Heart left ventricle (tissue), 13 donors: ENCODE results near the gene RPL26.

Source experiments
- POLR2A ChIP-seq, 2 donors: fragments of 450-650 bp; IDR thresholded peaks; one replicate each; pipeline ENCODE4 v1.6.1; 2017; ENCODE audit warnings: antibody characterized with exemption in 2 of 2, mild to moderate bottlenecking in 2 of 2, moderate library complexity in 2 of 2
- TF ChIP-seq, protein P1 (sequence below), 12 donors: fragments of 200-600 bp; sonication (generic) in 4 of 12; IDR thresholded peaks; one replicate each; pipeline versions ENCODE4 v1.5.0 to v1.8.0; 2018 to 2022; ENCODE audit warnings: antibody characterized with exemption in 12 of 12, mild to moderate bottlenecking in 5 of 12
- donor health status: ischemic (EF 13 %, LVEDD 7.1; RV severe dilation, severe dysfunction).
- donor health status: DM: no; HTN: yes; CAD: no.
- donor health status: DM: no; HTN: no; CAD: no.
- donor health status: ischemic (EF 25% LVEDD 6.9; RV normal size, moderate dysfunction).
- donor health status: ischemic (EF 25% LVEDD 5.7; RV mildly dilated, moderate dysfunction).
- donor health status: ischemic (EF 35%, LVEDD 5.7; RV mildly dilated, moderate dysfunction).
- donor health status: nonischemic (EF 11% LVEDD 7.7; RV severe dilation, severe dysfunction).
- donor health status: DM: yes; HTN: yes; CAD: no.
- donor health status: PGD.
- donor health status: ischemic (EF 29% LVEDD 5.4; RV normal size, mild dysfunction).
- donor health status: nonischemic (EF 23%, LVEDD 6.1; RV moderate dilation, normal function).

DNA sequence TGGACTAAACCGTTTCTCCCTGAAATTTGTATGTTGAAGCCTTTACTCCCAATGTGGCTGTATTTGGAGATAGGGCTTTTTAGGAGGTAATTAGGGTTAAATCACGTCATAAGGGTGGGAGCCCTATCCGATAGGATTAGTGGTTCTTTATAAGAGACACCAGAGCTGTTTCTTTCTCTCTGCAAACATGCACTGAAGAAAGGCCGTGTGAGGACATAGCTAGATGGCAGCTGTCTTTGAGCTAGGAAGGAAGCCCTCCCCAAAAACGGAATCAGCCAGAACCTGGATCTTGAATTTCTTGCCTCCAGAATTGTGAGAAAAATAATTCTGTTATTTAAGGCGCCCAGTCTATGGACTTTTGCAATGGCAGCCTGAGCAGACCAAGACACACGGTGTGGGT, 29.3 kb downstream of the RPL26 start:
- TF ChIP-seq, protein P1, sequence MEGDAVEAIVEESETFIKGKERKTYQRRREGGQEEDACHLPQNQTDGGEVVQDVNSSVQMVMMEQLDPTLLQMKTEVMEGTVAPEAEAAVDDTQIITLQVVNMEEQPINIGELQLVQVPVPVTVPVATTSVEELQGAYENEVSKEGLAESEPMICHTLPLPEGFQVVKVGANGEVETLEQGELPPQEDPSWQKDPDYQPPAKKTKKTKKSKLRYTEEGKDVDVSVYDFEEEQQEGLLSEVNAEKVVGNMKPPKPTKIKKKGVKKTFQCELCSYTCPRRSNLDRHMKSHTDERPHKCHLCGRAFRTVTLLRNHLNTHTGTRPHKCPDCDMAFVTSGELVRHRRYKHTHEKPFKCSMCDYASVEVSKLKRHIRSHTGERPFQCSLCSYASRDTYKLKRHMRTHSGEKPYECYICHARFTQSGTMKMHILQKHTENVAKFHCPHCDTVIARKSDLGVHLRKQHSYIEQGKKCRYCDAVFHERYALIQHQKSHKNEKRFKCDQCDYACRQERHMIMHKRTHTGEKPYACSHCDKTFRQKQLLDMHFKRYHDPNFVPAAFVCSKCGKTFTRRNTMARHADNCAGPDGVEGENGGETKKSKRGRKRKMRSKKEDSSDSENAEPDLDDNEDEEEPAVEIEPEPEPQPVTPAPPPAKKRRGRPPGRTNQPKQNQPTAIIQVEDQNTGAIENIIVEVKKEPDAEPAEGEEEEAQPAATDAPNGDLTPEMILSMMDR (IDR thresholded peaks at IDR 0.05): no peak
- TF ChIP-seq POLR2A (IDR thresholded peaks at IDR 0.05): no peak
